Stimulated activated CD8-positive, alpha-beta memory T cell treated with anti-CD3 and anti-CD28 coated beads, Interleukin-12 subunit alpha, Interleukin-12 subunit beta, amount 100 ng/mL, for 4 hours (primary cell): ENCODE measurements around the gene OSBP.
"Not testable (repeated sequence)": the region's sequence is repeated elsewhere in the genome, so short reads cannot be mapped to it uniquely, and the experiment has no call there.

Experiments
- DNase-seq: peaks from one replicate; pipeline ENCODE4 v3.0.0-alpha.2; 2020; ENCODE audit warnings: low read depth

The OSBP gene

GRCh38 chr11:59615637-59616395, at the start of gene OSBP:
Gene OSBP, minus strand, starts transcription at chr11:59615774. Its CDS starts 110 bp downstream, at chr11:59615664.
- DNase-seq: peak; percentile 91

DNA sequence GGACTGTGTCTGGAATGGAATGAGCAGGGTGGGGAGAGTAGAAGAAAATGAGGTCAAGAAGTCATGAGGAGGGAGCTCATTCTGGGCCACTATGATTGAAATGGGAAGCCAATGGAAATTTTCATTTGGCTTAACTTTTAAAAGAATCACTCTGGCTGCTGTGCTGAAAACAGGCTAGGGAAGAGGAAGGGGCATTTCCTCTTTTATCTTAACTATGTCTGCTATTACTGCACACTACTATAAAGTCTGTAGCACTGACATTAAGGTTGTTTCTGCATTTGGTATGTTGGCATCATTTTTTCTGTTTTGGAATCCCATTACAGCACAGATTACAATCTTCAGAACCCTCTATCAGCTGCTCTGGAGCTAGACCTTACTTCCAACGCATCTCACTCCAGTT, 45.0 kb upstream of the OSBP start:
- no peak for DNase-seq

DNA sequence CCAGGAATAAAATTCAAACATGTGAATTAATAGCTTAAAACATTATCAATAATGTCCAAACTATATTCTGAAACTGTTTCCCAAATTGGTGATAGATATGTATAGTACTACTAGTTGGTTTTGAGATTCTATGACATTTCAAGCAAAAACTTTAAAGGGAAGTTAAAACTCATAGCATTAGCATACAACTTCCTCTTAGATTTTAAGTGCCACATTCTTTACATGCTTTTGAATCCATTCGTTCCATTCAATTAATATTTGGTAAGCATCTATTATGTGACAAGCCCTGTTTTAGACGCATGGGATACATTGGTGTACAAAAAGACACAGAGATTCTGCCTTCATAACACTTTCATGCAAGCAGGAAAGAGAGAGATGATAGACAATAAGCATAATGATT, 44.4 kb upstream of the OSBP start:
- no peak for DNase-seq

- DNase-seq: no peak
These were observed 42.5 kb upstream of the OSBP start for GRCh38 chr11:59658036-59658435.

- DNase-seq: no peak
These were observed 39.3 kb upstream of the OSBP start for GRCh38 chr11:59654893-59655292.

DNA sequence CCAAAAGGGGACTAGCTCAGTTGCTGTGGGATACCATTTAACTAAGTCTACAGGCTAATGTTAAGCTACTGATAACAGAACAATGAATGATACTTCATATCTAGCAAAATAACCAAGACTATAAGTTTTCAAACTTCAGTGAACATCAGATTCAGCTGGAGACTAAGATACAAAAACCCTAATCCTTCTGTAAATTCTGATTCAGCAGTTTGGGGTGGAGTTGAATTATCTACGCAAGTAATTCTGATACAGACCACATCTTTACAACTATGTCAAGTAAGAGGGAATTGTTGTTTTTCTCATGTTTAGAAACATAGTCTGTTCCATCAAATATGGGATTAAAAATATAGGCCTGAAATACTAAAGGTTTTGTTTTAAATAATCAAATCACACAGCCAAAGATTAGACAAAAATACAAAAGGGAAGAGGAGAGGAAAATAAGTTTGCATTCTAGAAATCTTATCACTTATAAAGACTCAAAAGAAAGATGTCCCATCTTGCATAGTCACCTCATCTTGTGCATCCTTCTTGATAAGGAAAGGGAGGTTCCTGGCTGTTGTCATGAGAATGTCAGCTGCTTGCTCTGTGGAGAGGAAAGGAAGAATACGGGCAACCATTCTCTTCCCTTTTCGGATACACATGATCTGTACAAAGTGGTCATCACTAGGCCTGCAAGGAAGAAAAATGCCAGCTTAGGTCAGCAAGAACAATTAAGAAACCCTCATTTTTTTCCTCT, 31.8 kb upstream of the OSBP start:
- DNase-seq: no peak

- DNase-seq: no peak
These were observed 29.0 kb upstream of the OSBP start for GRCh38 chr11:59644528-59644927.

- no peak for DNase-seq
These were observed 27.8 kb upstream of the OSBP start for GRCh38 chr11:59643390-59643789.

- DNase-seq: no peak
These were observed 25.6 kb upstream of the OSBP start for GRCh38 chr11:59641156-59641555.

DNA sequence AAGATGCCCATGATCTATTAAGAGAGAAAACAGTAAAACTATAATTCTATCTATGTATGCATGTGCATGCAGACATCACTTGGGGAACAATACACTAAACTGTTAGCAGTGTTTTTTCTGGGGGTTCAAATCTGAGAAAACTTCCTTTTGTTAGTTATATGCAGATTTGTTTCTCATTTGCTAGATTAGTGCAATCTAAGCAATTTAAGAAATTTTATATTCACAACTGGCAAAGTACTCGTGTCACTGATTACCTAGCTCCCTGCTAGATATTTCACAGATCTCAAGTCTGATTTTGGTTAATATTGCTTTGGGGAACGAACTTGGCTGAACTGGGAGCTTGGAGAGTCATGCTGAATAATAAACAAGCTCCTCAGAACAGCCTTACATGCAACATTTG, 14.9 kb upstream of the OSBP start:
- DNase-seq: no peak

GRCh38 chr11:59629996-59630395, 14.4 kb upstream of the OSBP start:
- no peak for DNase-seq

GRCh38 chr11:59626969-59627368, 11.4 kb upstream of the OSBP start:
- DNase-seq: not testable (repeated sequence)

DNA sequence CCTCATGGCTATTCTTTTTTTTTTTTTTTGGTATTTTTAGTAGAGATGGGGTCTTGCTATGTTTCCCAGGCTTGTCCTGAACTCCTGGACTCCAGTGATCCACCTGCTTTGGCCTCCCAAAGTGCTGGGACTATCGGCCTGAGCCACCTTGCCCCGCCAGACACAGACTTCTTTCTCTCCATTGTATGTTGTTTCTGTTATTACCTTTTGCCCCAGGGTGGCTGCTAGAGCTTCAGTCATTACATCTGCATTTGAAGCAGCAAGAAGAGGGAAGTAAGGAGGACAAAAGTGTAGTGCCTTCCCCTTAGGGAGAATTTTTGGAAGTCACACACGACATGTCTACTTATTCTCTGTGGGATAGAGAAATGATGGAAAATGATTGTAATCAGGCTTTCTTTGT, 10.1 kb upstream of the OSBP start:
- DNase-seq: no peak

DNA sequence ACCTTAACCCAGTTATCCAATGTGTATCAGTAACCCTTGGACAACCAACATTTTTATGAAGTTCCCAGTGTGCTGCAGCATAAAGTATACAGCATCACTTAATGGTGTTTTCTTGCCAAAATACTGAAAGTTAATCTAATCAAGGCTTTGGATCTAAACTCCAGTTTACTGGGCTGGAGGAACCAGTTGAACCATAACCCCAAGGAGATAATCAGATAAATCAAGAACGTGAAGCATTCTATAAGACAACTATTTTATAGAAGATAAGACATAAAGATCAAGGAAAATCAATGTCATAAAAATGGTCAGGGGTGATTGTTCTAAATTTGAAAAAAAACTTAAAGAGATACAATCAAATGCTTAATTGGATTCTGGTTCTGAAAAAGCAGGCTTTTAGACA, 2.3 kb upstream of the OSBP start:
- DNase-seq: no peak

DNA sequence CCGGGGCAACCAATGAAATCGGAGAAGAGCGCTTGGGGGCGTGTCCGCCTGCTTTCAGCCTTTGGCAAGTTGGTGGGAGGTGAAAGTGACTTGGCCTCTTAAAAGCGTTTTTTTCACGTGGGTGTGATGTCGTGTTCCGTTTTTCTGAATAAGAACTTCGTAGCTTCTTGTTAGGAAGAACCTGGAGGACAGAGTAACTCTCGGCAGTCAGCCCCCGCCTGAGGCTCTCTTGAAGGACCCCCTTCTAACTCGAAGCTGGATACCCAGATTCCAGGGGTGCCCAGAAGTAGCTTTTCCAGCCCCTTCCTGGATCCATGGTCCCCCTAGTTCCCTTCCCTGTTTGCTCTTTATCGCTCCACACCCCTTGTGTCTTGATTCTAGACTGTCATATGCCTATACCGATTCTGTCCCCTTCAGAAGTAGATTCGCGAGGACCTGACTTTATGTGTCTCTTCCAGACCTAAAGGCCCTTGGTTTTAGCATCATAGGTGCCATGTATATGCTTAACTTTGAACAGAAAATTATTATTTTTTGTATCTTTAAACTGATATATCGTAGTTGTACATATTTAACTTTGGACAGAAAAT, 915 bp upstream of the OSBP start:
- DNase-seq: no peak

- peak; percentile 36 for DNase-seq
These were observed 396 bp downstream of the OSBP start for GRCh38 chr11:59615120-59615636.

DNA sequence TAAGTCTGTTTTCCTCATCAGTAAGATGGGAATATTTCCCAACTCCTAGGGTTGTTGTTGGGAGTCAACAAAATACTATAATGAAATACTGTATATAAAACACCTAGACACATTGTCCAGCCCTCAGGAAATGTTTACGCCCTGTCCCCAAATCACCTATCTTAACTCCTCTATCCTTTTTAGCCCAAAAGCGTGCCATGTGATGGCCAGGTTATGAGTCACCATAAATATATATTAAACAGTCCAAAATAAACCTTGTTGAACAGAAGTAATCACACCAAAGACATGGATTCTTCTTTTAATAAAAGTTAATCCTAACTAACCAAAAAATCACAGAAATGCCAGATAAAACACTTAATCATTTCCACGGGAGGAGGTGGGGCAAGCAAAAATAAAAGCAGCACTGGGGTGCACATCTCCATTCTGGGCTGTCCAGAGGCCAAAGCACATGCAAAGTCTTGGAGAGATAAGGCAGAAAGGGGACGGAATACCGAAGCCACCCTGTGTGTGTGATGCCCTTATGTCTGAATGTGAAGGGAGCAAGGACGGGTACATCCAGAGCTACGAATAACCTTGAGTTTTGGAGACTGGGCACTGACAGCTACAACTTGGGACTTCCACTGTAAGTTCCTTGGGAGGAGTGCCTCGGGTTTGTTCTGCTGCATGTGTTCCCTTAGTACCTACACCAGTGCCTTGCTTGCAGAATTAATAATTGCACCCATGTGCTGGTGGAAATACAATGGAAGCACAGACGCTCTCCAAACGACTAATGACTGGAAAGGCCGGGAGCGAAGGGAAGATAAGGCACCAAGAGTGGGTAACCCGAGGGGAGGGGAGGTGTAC, 1.1 kb downstream of the OSBP start:
- peak; percentile 0 for DNase-seq

DNA sequence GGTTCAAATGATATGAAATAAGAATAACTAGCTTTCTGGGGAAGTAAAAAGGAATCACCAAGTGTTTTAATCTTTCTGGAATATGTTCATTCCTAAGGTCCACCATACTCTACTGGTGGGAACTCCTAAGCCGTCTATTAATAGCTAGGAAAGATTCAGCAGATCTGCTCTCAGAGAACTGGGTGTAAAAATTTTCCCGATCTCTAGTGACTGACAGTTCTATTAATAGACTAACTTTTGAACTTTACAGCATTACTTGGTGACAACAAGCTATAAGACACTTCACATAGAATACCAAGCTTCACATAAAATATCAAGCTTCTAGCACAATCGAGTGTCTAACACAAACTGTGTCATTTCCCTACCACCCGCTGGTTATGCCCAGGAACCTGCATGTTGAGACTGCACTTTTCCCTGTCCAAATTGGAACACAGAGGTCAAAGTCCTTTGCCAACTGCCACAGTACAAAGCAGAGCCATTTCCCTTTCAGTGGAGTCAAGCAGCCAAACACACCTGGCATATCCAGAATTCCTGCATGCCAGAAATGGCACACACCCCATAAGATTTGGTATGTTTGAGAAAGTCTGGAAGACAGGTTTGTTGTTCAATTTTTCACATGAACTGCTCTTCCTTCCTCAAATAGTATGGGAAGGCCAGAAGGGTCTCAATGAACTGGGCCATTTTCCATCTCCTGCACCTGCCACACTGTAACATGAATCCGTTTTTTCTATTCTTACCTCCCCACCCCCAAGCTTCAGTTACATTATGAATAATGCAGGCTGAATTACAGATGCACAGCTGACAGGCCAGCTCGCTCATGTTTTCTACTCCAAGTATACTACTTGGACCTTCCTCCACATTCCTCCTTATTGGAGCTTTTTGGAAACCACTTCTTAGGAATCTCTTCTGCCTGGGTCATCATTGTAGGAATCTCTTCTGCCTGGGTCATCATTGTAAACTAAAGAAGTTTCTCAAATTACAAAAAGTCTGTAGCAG, 3.7 kb downstream of the OSBP start:
- no peak for DNase-seq

GRCh38 chr11:59610289-59610688, 5.3 kb downstream of the OSBP start:
- DNase-seq: no peak

- no peak for DNase-seq
These were observed 7.7 kb downstream of the OSBP start for GRCh38 chr11:59607703-59608454.
